ENCODE data around the gene TUNAR.
"Not testable (repeated sequence)": the region's sequence is repeated elsewhere in the genome, so short reads cannot be mapped to it uniquely, and the experiment has no call there.

The TUNAR gene

GRCh38 chr14:95920769-95921438 lies 44.3 kb downstream of the TUNAR start:
- DNase-seq, result no peak

GRCh38 chr14:95922080-95922479 lies 45.4 kb downstream of the TUNAR start:
- no peak for DNase-seq

GRCh38 chr14:95928751-95929150 lies 52.1 kb downstream of the TUNAR start:
- no peak for DNase-seq

- no peak for DNase-seq
These were observed 54.8 kb downstream of the TUNAR start for GRCh38 chr14:95931384-95931783.

- DNase-seq, result no peak
These were observed 58.7 kb downstream of the TUNAR start for GRCh38 chr14:95935228-95935822.

GRCh38 chr14:95936041-95936440 lies 59.4 kb downstream of the TUNAR start:
- DNase-seq, result no peak

- no peak for DNase-seq
These were observed 62.7 kb downstream of the TUNAR start for GRCh38 chr14:95939335-95939734.

- no peak for DNase-seq
These were observed 65.3 kb downstream of the TUNAR start for GRCh38 chr14:95941897-95942296.

- DNase-seq, result no peak
These were observed 67.1 kb downstream of the TUNAR start for GRCh38 chr14:95943699-95944098.

- no peak for DNase-seq
These were observed 67.8 kb downstream of the TUNAR start for GRCh38 chr14:95944462-95944861.

- no peak for DNase-seq
These were observed 70.2 kb downstream of the TUNAR start for GRCh38 chr14:95946867-95947266.

GRCh38 chr14:95948558-95948981 lies 71.9 kb downstream of the TUNAR start:
- no peak for DNase-seq

- DNase-seq, result no peak
These were observed 74.7 kb downstream of the TUNAR start for GRCh38 chr14:95951359-95951758.

GRCh38 chr14:95953111-95953724 lies 76.6 kb downstream of the TUNAR start:
- no peak for DNase-seq

- no peak for DNase-seq
These were observed 80.2 kb downstream of the TUNAR start for GRCh38 chr14:95956601-95957460.

GRCh38 chr14:95958105-95958504 lies 81.5 kb downstream of the TUNAR start:
- DNase-seq, result no peak

- DNase-seq, result no peak
These were observed 82.7 kb downstream of the TUNAR start for GRCh38 chr14:95959317-95959716.

- no peak for DNase-seq
These were observed 84.8 kb downstream of the TUNAR start for GRCh38 chr14:95961481-95961880.

GRCh38 chr14:95964901-95965300 lies 88.3 kb downstream of the TUNAR start:
- no peak for DNase-seq

GRCh38 chr14:95968048-95968447 lies 91.4 kb downstream of the TUNAR start:
- not testable (repeated sequence) for DNase-seq
